ENCODE measurements around the gene CCDC157. TPM values are rescaled to one million over a fixed set of nuclear protein-coding genes. Genes with fewer than 3 reads are reported as not detected.
"Not testable (repeated sequence)": the region's sequence is repeated elsewhere in the genome, so short reads cannot be mapped to it uniquely, and the experiment has no call there.

CCDC157 gene
- total RNA-seq, 1 experiment from 2014 or later = 1.1 TPM

- Mint-ChIP-seq H3K27ac (ENCODE audit: low read depth, unreplicated experiment) (no peak overlapping the region), H3K4me3 (ENCODE audit: unreplicated experiment) (no peak overlapping the region), H3K4me1 (ENCODE audit: insufficient read depth, unreplicated experiment) (no peaks in the 10 kb centered on the region), H3K9me3 (ENCODE audit: unreplicated experiment) (no peaks in the 10 kb centered on the region), H3K27me3 (ENCODE audit: insufficient read depth, unreplicated experiment) (no peaks in the 10 kb centered on the region), H3K36me3 (ENCODE audit: insufficient read depth, unreplicated experiment) (peaks cover 74% of the 10 kb centered on the region)
- no peak for TF ChIP-seq CTCF (IDR thresholded peaks at IDR 0.05; ENCODE audit: unreplicated experiment)
- POLR2A ChIA-PET = interaction anchor here (3.0 kb wide), 1 partner anchor 10 kb away, joined by 11 read pairs; the partner anchor contains the start of gene TBC1D10A
- DNase-seq (ENCODE audit: unreplicated experiment) = no peak
- CTCF ChIA-PET = interaction anchor here (0.6 kb wide), 1 partner anchor 1003 kb away, joined by 3 read pairs; no protein-coding TSS in a partner anchor
- BruUV-seq (replicated peaks) = no TSS peak
- intact Hi-C loops (cut with micrococcal nuclease) = no loop called here
Measured at GRCh38 chr22:30337461-30337778, 19.4 kb upstream of the CCDC157 start.

- not testable (repeated sequence) for H3K9me3 Mint-ChIP-seq (ENCODE audit: unreplicated experiment); BruUV-seq (replicated peaks)
Measured at GRCh38 chr22:30338341-30338740, 18.5 kb upstream of the CCDC157 start.

GRCh38 chr22:30338802-30339201, 18.0 kb upstream of the CCDC157 start:
- TF ChIP-seq CTCF (IDR thresholded peaks at IDR 0.05; ENCODE audit: unreplicated experiment) = no peak
- intact Hi-C loops (cut with micrococcal nuclease) = no loop called here
- no peak overlapping the region for H3K4me3 Mint-ChIP-seq (ENCODE audit: unreplicated experiment)
- no TSS peak for BruUV-seq (replicated peaks)
- no peaks in the 10 kb centered on the region for H3K27me3 Mint-ChIP-seq (ENCODE audit: insufficient read depth, unreplicated experiment)
- POLR2A ChIA-PET = interaction anchor here (2.2 kb wide), 1 partner anchor 11 kb away, joined by 11 read pairs; the partner anchor contains the start of gene TBC1D10A
- DNase-seq (ENCODE audit: unreplicated experiment) = no peak
- CTCF ChIA-PET = interaction anchor here (0.6 kb wide), 1 partner anchor 100 kb away, joined by 3 read pairs; no protein-coding TSS in a partner anchor
- peaks cover 80% of the 10 kb centered on the region for H3K36me3 Mint-ChIP-seq (ENCODE audit: insufficient read depth, unreplicated experiment)
- H3K4me1 Mint-ChIP-seq (ENCODE audit: insufficient read depth, unreplicated experiment) = no peaks in the 10 kb centered on the region
- no peaks in the 10 kb centered on the region for H3K9me3 Mint-ChIP-seq (ENCODE audit: unreplicated experiment)
- no peak overlapping the region for H3K27ac Mint-ChIP-seq (ENCODE audit: low read depth, unreplicated experiment)

More at GRCh38 chr22:30338341-30338740, 18.5 kb upstream of the CCDC157 start:
- POLR2A ChIA-PET = interaction anchor here (2.2 kb wide), 1 partner anchor 11 kb away, joined by 11 read pairs; the partner anchor contains the start of gene TBC1D10A
- H3K36me3 Mint-ChIP-seq (ENCODE audit: insufficient read depth, unreplicated experiment) = peaks cover 77% of the 10 kb centered on the region
- H3K4me1 Mint-ChIP-seq (ENCODE audit: insufficient read depth, unreplicated experiment); intact Hi-C loops (cut with micrococcal nuclease); H3K4me3 Mint-ChIP-seq (ENCODE audit: unreplicated experiment); H3K27me3 Mint-ChIP-seq (ENCODE audit: insufficient read depth, unreplicated experiment); H3K27ac Mint-ChIP-seq (ENCODE audit: low read depth, unreplicated experiment); DNase-seq (ENCODE audit: unreplicated experiment): not testable (repeated sequence)
- CTCF ChIA-PET = interaction anchor here (0.5 to 0.6 kb wide), 2 partner anchors 21 to 99 kb away, joined by 3 read pairs; no protein-coding TSS in a partner anchor

- ChIA-PET POLR2A (interaction anchor here (1.0 to 1.1 kb wide), 2 partner anchors 14 to 51 kb away, joined by 3 to 5 read pairs; partner anchors contain the start of genes CASTOR1 and TBC1D10A), CTCF (interaction anchor here (0.8 kb wide), 2 partner anchors 13 to 252 kb away, joined by 3 to 4 read pairs; no protein-coding TSS in a partner anchor)
- peaks cover 85% of the 10 kb centered on the region for H3K36me3 Mint-ChIP-seq (ENCODE audit: insufficient read depth, unreplicated experiment)
- intact Hi-C loops (cut with micrococcal nuclease) = no loop called here
- no peak overlapping the region for H3K4me3 Mint-ChIP-seq (ENCODE audit: unreplicated experiment)
- no peaks in the 10 kb centered on the region for H3K9me3 Mint-ChIP-seq (ENCODE audit: unreplicated experiment)
- no peak overlapping the region for H3K27ac Mint-ChIP-seq (ENCODE audit: low read depth, unreplicated experiment)
- no peaks in the 10 kb centered on the region for H3K4me1 Mint-ChIP-seq (ENCODE audit: insufficient read depth, unreplicated experiment)
- no peak for TF ChIP-seq CTCF (IDR thresholded peaks at IDR 0.05; ENCODE audit: unreplicated experiment)
- no TSS peak for BruUV-seq (replicated peaks)
- no peaks in the 10 kb centered on the region for H3K27me3 Mint-ChIP-seq (ENCODE audit: insufficient read depth, unreplicated experiment)
- DNase-seq (ENCODE audit: unreplicated experiment) = no peak
Measured at GRCh38 chr22:30340911-30341685, 15.7 kb upstream of the CCDC157 start.
